HepG2 (cell line): ENCODE measurements around the gene PTCRA. TPM values are rescaled to one million over a fixed set of nuclear protein-coding genes. Genes with fewer than 3 reads are reported as not detected.

Experiments
- CEBPB ChIP-seq: IDR thresholded peaks from 2 replicates; pipeline ENCODE4 v1.6.1; 2011; ENCODE audit warnings: low read depth, low read length, improper control_type of control experiment, borderline replicate concordance
- IRF2 ChIP-seq: IDR thresholded peaks from 2 replicates; pipeline ENCODE4 v1.6.1; 2018; ENCODE audit warnings: missing genetic modification reagents, missing compliant biosample characterization
- TAF1 ChIP-seq: sonication (generic); formaldehyde crosslinking; IDR thresholded peaks from 2 replicates; pipeline ENCODE4 v1.4.0; 2020; ENCODE audit warnings: missing genetic modification reagents
- ZNF547 ChIP-seq: sonication (generic); formaldehyde crosslinking; IDR thresholded peaks from 2 replicates; pipeline ENCODE4 v1.5.1; 2020; ENCODE audit warnings: mild to moderate bottlenecking, missing genetic modification reagents
- ZNF772 ChIP-seq: sonication (generic); formaldehyde crosslinking; IDR thresholded peaks from 2 replicates; pipeline ENCODE4 v1.5.0; 2020; ENCODE audit warnings: mild to moderate bottlenecking, missing genetic modification reagents
- ZXDC ChIP-seq: sonication (generic); formaldehyde crosslinking; IDR thresholded peaks from 2 replicates; pipeline ENCODE4 v1.5.0; 2020; ENCODE audit warnings: mild to moderate bottlenecking, missing genetic modification reagents
- polyA plus RNA-seq, 8 experiments: library from polyadenylated mRNA; depleted of rRNA in 3 of 8; stranded (reverse) in 7 of 8; unstranded in 1 of 8; fragments of >200 nt; fragmentation: Illumina TruSeq in 4 of 8; extraction: Trizol in 4 of 8; gene quantifications; 2 replicates each; pipeline versions ENCODE4 v1.2.1 to v1.2.3, GENCODE V29; 2011 to 2016; ENCODE audit warnings: low read depth in 4 of 8, missing spikeins in 1 of 8, mixed read lengths in 1 of 8; ENCODE audit not compliant: insufficient read depth in 1 of 8
- total RNA-seq, 5 experiments: library from RNA; depleted of rRNA; stranded (reverse); fragments of >200 nt; fragmentation: Illumina TruSeq; extraction: Trizol; gene quantifications; 2 replicates each; pipeline ENCODE4 v1.2.3, GENCODE V29; 2016; ENCODE audit warnings: low read depth in 1 of 5
- TF ChIP-seq, protein P1 (sequence below): sonication (generic); formaldehyde crosslinking; IDR thresholded peaks from 2 replicates; pipeline ENCODE4 v1.4.0; 2020; ENCODE audit warnings: mild to moderate bottlenecking, missing genetic modification reagents
- TF ChIP-seq, protein P2 (sequence below): sonication (generic); formaldehyde crosslinking; IDR thresholded peaks from 2 replicates; pipeline ENCODE4 v1.9.0; 2021; ENCODE audit warnings: missing genetic modification reagents, borderline replicate concordance

The PTCRA gene
- total and polyA plus RNA-seq, 2 of the 13 experiments (the other 11 are each of a cell fraction or from before 2014, with no cell fraction given) = not detected

DNA sequence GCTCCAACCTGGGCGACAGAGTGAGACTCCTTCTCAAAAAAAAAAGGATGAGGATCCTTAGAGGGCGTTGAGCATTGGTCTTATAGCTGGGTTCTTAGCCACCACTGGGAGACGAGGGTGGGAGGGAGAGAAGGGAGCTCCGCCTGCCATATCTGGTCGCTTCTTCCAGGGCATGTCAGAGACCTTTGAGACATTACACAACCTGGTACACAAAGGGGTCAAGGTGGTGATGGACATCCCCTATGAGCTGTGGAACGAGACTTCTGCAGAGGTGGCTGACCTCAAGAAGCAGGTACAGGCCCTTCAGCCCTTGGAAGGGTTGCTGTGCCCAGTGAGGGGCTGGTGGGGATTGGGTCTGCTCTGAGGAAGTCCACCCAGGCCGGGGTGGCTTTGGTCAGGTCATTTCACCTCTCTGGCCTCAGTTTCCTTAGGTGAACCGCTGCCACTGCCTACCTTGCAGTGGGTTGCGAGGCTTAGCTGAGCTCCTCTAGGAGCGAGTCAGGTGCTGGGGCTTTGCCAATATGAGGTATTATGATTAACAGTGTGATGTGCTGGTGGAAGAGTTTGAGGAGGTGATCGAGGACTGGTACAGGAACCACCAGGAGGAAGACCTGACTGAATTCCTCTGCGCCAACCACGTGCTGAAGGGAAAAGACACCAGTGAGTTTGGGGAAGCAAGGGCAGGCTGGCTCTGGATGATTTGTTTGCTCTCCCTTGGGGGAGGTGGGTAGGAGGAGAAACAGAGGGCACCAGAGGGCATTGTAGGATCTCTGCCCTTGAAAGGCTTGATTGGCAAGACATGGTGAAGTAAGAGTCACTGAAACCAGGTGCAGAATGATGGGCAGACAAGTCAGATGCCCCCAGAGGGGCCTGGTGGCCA is 21.9 kb downstream of the PTCRA start (continued):
- TF ChIP-seq, protein P1, sequence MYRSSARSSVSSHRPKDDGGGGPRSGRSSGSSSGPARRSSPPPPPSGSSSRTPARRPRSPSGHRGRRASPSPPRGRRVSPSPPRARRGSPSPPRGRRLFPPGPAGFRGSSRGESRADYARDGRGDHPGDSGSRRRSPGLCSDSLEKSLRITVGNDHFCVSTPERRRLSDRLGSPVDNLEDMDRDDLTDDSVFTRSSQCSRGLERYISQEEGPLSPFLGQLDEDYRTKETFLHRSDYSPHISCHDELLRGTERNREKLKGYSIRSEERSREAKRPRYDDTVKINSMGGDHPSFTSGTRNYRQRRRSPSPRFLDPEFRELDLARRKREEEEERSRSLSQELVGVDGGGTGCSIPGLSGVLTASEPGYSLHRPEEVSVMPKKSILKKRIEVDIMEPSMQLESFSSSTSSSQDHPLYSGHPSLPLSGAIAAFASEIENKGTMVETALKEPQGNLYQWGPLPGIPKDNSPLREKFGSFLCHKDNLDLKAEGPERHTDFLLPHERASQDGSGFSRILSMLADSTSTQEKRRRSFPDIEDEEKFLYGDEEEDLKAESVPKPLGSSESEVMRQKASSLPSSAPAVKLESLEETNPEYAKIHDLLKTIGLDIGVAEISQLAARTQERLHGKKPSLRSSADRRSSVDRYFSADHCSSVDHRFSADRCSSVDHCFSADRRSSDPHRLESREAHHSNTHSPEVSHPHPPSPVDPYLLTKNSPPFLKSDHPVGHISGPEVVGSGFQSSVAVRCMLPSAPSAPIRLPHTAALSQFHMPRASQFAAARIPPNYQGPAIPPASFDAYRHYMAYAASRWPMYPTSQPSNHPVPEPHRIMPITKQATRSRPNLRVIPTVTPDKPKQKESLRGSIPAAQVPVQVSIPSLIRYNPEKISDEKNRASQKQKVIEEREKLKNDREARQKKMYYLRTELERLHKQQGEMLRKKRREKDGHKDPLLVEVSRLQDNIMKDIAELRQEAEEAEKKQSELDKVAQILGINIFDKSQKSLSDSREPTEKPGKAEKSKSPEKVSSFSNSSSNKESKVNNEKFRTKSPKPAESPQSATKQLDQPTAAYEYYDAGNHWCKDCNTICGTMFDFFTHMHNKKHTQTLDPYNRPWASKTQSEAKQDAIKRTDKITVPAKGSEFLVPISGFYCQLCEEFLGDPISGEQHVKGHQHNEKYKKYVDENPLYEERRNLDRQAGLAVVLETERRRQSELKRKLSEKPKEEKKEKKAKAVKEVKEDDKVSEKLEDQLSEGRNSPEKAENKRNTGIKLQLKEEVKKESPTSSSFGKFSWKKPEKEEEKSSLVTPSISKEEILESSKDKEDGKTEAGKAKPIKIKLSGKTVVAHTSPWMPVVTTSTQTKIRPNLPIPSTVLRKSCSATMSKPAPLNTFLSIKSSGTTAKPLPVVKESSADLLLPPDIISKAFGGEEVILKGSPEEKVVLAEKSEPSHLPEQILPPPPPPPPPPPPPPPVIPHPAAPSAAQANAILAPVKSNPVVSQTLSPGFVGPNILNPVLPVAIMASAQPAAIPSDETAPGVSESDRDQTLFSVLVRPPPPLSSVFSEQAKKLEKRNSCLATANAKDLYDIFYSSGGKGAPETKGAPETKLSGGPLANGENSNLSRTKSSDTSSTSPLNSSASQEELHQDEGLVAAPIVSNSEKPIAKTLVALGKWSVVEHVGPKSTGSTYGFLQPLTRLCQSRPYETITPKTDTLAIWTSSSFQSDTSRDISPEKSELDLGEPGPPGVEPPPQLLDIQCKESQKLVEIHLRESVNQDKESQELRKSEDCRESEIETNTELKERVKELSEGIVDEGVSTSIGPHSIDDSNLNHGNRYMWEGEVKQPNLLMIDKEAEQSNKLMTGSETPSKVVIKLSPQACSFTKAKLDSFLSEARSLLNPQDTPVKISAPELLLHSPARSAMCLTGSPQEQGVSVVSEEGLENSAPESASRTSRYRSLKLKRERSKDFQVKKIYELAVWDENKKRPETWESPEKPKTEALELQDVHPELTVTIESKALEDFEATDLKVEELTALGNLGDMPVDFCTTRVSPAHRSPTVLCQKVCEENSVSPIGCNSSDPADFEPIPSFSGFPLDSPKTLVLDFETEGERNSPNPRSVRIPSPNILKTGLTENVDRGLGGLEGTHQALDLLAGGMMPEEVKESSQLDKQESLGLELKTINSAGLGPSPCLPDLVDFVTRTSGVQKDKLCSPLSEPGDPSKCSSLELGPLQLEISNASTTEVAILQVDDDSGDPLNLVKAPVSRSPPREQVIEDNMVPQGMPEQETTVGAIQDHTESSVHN = no peak
- TF ChIP-seq TAF1 (CRISPR knock-in tag) (no peak), IRF2 (no peak), ZNF547 (CRISPR knock-in tag) (no peak), ZXDC (CRISPR knock-in tag) (no peak), CEBPB (no peak), ZNF772 (CRISPR knock-in tag) (no peak)
- TF ChIP-seq, protein P2, sequence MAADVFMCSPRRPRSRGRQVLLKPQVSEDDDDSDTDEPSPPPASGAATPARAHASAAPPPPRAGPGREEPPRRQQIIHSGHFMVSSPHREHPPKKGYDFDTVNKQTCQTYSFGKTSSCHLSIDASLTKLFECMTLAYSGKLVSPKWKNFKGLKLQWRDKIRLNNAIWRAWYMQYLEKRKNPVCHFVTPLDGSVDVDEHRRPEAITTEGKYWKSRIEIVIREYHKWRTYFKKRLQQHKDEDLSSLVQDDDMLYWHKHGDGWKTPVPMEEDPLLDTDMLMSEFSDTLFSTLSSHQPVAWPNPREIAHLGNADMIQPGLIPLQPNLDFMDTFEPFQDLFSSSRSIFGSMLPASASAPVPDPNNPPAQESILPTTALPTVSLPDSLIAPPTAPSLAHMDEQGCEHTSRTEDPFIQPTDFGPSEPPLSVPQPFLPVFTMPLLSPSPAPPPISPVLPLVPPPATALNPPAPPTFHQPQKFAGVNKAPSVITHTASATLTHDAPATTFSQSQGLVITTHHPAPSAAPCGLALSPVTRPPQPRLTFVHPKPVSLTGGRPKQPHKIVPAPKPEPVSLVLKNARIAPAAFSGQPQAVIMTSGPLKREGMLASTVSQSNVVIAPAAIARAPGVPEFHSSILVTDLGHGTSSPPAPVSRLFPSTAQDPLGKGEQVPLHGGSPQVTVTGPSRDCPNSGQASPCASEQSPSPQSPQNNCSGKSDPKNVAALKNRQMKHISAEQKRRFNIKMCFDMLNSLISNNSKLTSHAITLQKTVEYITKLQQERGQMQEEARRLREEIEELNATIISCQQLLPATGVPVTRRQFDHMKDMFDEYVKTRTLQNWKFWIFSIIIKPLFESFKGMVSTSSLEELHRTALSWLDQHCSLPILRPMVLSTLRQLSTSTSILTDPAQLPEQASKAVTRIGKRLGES = no peak
